ENCODE data around the gene TRIP13.

GRCh38 chr5:886716-887325, 5.9 kb upstream of the TRIP13 start:
- TF ChIP-seq CTCF (IDR thresholded peaks at IDR 0.05) (no peak), POLR2AphosphoS5 (IDR thresholded peaks at IDR 0.05; ENCODE audit: low read depth, low read length) (no peak), TCF7L2 (IDR thresholded peaks at IDR 0.05; ENCODE audit: low read depth, low read length) (no peak), SIN3A (IDR thresholded peaks at IDR 0.05; ENCODE audit: borderline replicate concordance, insufficient read depth, low read depth, low read length) (no peak)

Data from Panc1 (cell line).